Left colon (tissue), 2 donors: Measurements from ENCODE around the gene KPNB1. TPM values are rescaled to one million over a fixed set of nuclear protein-coding genes. Genes with fewer than 3 reads are reported as not detected.

ENCODE experiments used
- ATAC-seq: fragments of 200-7000 bp; cut with Tn5 transposase; one replicate; pipeline ENCODE4 v1.9.1; 2020; ENCODE audit warnings: mild to moderate bottlenecking, moderate library complexity
- DNase-seq, 2 donors: peaks; one replicate each; pipeline ENCODE4 v3.0.0-alpha.2; 2020
- intact Hi-C, 2 donors: fragments of 100-400 bp; cut with DNase I in 1 of 2; cut with micrococcal nuclease in 1 of 2; formaldehyde crosslinking; loops; one replicate each; pipeline versions ENCODE4 v1.11.2 to v1.14.0; 2022; cut with DNase I, micrococcal nuclease
- total RNA-seq, 2 donors: library from RNA; stranded (reverse); fragmentation: NEBNext Ultra II Directional; extraction: Animal tissue kit (Norgen Biotek cat#: 25700); gene quantifications; one replicate each; pipeline ENCODE4 v1.2.1, GENCODE V29; 2021
- donor health status: DM: no; HTN: no; CAD: no.
- donor health status: DM: yes; HTN: yes; CAD: no.

KPNB1 gene
- total RNA-seq, 2 donors from 2014 or later = 176 to 228 TPM

- DNase-seq (no peak), ATAC-seq (peak; percentile 28)
- intact Hi-C loops = no loop called here
These were observed 43.4 kb downstream of the KPNB1 start for GRCh38 chr17:47692895-47693730.

DNA sequence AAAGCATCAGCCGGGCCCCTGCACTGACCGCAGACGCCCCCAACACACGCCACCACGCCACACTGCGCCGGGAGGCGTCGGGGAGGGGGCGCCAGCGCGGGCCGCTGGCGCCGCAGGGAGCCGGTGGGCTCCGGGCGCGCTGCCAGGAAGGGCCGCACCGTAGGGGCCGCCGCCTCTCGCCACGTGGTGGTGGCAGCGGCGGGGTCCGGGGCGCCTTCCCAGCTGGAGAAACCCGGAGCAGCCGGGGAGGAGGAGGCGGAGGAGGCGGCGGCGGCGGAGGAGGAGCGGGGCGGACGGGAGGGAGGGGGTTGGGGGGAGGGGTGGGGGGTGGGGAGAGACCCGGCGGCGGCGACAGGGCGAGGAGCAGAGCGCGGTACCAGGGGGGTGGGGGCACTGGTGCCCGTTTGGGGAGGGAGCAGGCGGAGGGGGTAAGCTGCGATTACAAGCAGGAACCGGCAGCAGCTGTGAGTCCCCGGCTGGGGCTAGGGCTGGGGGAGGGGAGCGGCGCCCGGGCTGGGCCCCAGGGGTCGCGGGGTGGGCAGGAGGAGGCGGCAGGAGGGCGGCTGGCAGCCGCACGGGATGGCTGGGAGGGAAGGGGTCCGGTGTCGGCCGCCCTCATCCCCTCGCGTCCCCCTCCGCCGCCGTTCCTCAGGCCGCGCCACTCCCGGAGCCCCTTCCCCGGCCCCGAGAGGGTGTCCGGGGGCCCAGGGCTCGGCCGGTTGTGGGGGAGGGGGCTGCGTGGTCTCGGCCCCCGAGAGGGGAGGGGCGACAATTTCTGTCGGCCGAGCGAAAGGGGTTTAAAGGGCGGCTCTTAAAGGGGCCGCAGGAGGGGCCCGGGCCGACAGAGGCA is 44.2 kb downstream of the KPNB1 start, which contains the start of gene TBKBP1:
Gene TBKBP1 (plus strand): TSS at position 431 of the 850 bp plus-strand sequence. CDS start 1,952 bp downstream, outside the sequence.
- DNase-seq (peak; percentile 48 to 60), ATAC-seq (peak; percentile 40)
- intact Hi-C loops = no loop called here

DNA sequence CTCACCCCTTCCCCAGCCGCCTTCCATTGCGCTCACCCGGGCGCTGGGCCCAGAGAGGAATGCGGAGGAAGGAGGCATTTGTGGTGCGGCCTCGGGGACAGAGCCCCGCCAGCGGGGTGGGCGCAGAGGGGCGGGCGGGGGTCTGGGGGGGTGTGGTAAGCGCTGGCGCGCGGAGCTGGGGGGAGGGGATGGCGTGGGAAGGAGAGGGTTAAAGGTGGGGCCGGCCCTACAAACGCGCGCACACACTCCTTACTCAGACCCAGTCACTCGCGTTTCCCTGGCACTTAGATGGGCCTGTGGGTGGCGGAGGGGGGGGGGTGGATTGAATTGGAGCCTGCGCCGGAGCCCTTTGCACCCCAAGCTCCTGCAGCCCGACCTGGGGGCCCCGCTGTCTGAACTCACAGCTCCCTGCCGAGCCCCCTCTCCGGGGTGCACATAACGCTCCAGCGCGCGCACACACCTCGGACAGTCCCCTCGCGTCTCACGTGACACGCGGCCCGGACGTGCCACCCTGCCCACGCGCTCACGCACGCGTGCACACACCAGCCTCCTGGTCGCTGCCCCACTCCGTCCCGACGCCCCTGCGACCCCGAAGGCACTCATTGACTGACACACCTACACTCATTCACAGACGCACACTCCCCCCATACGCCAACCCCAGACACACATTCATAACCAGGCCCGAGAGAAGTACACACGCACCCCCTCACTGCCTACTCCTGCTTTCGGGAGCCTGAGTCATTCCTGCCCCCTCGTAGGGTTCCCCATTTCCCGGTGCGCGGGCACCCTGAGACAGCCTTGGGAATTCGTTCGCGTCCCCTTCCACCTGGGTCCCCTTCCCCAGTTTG is 45.1 kb downstream of the KPNB1 start:
- peak; percentile 49 to 66 for DNase-seq
- intact Hi-C loops = no loop called here
- ATAC-seq = peak; percentile 52

DNA sequence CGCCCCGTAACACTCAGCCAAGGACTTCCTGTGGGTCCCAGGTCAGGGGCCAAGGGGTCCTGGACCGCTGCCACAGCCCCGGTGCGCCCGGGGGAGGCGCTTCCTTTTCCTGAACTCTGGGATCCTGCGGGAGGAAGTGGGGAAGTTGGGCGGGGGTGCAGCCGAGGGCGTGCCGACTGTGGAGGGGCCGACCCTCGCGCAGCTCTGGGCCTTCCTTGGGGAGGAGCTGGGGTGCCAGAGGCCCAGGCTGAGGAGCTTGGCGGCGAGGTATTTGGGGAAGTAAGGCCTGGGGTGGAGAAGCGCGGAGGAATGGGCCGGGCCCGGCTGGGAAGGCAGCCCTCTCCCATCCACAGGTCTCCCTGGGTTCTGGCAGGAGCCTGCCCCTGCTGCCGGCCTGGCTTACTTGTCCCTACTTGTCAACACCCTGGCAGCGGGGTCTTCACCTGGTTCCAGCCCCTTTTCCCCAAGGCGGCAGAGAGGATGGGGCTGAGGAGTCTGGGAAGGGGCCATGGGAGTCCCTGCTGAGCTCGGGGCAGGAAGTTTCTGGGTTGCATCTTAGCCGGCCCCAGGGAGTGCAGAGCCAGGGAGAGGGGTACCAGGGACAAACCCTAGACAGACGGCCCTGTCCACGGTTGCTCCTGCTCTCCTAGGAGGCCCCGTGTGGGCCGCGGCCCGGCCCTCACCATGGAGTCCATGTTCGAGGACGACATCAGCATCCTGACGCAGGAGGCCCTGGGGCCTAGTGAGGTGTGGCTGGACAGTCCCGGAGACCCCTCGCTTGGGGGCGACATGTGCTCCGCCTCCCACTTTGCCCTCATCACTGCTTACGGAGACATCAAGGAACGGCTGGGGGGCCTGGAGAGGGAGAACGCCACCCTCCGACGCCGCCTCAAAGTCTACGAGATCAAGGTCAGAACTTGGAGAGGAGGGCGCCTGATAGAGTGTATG is 46.0 kb downstream of the KPNB1 start:
- DNase-seq (peak; percentile 48 to 55), ATAC-seq (peak; percentile 18)
- intact Hi-C loops = no loop called here

DNA sequence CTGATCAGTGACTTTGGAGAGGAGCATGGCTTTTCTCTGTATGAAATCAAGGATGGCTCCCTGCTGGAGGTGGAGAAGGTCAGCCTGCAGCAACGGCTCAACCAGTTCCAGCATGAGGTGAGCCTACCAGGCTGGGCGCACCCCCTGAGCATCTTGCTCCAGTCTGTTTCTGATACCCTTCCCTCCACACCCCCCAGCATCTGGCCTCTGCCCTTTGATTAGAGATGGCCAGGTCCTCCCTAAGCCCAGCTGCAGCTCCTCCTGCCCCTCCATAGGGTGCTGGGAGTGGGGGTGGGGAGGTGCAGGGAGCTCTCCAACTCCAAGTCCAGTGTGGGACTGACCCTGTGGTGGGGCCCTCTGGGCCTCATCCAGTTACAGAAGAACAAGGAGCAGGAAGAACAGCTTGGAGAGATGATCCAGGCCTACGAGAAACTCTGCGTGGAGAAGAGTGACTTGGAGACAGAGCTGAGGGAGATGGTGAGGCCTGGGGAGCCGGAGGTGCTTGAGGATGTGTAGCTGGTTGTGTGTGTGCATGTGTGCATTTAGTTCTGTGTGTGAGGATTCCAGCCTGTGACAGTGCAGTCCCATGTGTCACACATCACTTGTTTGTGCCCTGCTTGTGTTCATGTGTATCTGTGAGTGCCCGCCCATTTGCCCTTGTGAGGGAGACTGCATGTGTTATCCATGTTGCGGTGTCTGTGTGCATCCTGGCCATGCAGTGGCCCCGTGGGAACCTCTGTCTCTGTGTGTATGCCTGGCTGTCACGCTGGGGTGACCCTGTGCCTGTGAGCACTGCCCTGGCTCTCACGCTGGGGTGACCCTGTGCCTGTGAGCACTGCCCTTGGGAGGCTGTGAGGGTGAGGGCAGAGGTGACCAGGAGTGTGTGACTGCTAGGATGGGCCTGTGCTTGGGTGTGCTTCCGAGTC is 47.3 kb downstream of the KPNB1 start:
- ATAC-seq (no peak), DNase-seq (no peak)
- intact Hi-C loops = no loop called here

GRCh38 chr17:47697906-47698711 is 48.4 kb downstream of the KPNB1 start:
- ATAC-seq (no peak), DNase-seq (no peak)
- intact Hi-C loops = no loop called here

GRCh38 chr17:47698749-47699535 is 49.2 kb downstream of the KPNB1 start:
- intact Hi-C loops = no loop called here
- ATAC-seq (peak; percentile 45), DNase-seq (peak in 1 of 2 donors; percentile 64)

GRCh38 chr17:47699536-47699840 is 49.8 kb downstream of the KPNB1 start:
- intact Hi-C loops = no loop called here
- DNase-seq = no peak
- ATAC-seq = no peak

DNA sequence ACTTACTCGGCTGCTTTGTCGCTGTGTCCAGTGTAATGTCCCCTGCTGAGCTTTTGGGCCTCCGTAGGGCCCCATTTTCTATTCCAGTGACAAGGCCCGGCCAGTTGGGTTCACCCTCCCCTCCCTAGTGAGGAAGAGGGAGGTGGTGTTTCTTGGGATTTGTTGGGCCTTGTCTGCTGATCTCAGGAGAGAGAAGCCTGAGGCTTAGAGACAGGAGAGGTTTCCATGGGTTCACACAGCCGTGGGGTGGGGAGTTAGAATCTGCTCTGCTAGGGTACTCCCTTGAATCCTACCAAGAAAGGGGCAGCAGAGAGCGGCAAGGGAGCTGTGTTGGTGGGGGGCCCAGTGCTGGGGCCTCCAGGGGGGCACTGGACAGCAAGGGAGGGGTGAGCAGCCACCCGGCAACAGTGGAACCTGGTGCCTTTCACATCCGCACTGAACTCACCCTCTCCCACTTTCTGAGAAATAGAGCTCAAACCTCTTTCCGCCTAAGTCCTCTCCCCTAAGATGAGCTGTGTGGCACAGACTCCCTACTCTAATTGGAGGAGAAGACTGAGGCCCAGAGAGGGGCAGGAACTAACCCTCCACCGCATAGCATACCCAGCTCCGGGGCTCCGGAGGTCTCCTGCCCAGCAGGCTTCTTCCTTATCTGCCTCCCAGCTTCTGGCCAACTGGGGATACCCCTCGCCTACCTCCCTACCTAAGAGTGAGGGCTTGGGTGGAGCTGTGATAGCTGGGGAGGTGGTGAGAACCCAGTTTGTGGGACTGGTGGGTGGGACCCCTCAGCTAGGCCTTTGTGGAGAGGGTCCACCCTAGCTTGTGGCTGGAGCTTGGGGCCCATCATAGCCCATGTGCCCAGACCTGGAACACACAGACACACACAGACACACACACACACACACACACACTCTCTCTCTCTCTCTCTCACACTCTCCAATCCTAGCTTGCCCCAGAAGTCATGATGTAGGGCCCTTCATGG is 51.0 kb downstream of the KPNB1 start:
- intact Hi-C loops = no loop called here
- DNase-seq (no peak), ATAC-seq (no peak)

DNA sequence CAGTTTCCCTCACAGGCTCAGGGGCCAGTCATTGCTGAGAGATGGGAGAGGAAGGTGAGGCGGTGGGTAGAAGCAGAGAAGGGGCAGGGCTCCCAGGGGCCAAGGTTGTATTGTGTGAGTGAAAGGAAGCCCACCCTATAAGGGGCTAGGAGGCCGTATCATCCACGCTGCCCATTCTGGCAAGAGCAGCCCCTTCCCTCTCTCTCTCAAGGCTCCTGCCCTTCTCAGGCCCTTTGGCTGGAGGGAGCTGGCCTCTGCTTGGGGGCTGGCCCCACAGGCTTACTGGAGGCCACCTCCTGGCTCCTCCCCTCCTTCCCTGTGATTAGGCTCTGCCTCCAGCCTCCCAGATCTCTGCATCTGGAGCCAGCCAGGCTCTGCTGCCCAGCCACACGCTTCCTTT is 51.9 kb downstream of the KPNB1 start:
- DNase-seq (no peak), ATAC-seq (no peak)
- intact Hi-C loops = no loop called here

DNA sequence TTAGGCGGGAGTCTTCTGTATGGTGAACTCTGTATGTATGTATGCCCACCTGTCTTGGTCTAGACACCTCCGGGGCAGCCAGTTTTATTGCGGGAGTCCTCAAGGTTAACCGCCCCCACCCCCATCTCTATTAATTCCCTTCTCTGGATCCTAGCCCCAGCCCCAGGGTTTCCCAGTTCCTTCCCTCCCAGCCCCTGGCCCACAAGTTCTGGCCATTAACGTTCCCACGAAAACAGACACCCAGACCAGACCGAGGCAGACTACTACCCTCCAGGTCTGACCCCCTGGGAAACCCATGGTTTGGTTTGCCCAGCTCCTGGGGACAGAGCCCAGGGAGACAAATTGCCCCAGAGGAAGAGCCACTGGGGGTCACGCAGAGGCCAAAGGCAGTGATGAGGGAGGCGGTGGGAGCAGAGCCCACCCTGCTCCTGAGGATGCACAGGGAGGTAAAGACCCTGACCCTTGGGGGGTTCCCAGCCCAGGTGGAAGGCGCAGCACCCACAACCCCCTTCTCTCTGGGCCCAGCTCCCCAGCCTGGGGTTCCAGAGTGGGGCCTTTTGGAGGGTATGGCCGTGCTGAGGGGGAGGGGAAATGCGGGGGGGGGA is 52.8 kb downstream of the KPNB1 start:
- intact Hi-C loops = no loop called here

DNA sequence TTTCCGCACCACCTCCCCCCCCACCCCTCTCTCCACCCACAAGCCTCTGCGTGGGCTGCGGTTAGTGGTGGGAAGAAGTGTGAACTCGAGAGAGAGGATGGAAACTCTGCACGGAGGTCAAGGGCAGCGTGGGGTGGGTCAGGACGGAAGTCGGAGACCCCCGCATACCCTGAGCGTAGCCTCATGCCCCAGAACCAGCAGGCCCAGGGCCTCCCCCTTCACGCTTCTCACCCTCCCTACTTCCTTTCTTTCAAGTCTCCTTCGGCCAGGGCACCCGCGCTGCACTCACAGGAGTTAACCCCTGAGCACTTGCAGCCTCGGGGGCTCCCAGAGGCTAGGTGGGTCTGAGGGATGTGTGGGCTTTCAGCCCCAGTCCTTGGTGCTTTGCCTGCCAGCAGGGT is 53.5 kb downstream of the KPNB1 start:
- intact Hi-C loops = no loop called here
- no peak for DNase-seq
- no peak for ATAC-seq

More for the DNA sequence above, 52.8 kb downstream of the KPNB1 start:
- no peak for ATAC-seq
- DNase-seq = no peak

DNA sequence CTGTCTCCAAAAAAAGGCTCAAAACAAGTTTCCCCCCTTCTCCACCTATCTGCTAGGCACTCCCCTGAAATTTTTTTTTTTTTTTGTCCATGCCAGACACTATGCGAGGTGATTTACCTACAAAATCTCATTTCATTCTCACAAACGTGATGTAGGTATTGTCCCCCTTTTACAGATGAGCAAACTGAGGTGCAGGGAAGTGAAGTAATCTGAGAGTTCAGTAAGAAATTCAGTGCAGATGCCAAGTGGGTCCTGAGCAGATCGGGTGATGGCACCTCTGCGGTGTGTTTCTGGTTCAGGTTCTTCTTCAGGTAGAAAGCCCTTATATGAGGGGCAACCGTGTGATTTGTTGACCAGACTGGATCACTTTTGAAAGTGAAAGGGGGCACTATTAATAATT is 54.0 kb downstream of the KPNB1 start:
- intact Hi-C loops = no loop called here
- ATAC-seq (no peak), DNase-seq (no peak)

DNA sequence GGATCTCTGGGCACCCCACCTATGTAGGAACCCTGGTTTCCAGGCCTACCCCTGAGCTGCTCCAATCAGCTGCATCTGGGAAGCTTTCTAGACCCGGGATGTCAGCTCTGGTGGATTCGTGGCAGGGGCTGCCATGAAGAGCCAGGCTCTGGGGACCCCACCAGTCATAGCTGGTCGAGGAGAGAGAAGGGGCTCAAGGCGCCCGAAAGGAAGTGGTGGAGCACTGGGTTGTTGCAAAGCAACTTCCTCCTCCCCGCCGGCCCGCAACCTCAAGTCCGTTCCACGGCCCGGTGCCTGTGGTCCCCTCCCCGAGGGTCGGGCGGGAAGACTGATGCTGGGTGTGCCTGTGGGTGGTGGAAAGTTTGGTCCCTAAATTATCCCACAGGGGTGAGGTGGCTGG is 54.4 kb downstream of the KPNB1 start:
- no peak for DNase-seq
- intact Hi-C loops = no loop called here
- no peak for ATAC-seq
